Measurements from ENCODE around the gene ATP4B. TPM values are rescaled to one million over a fixed set of nuclear protein-coding genes. Genes with fewer than 3 reads are reported as not detected.

Gene ATP4B
- total RNA-seq, 2 experiments from 2014 or later, result not detected

- H3K9me2 ChIP-seq (ENCODE audit: insufficient read depth, low read length), result no peaks in the 10 kb centered on the region
- H3K27ac ChIP-seq (ENCODE audit: low read depth, low read length, poor library complexity, severe bottlenecking), result no peak overlapping the region
- no peak overlapping the region for H3K4me3 ChIP-seq (ENCODE audit: low read depth, low read length, poor library complexity, severe bottlenecking)
- no peaks in the 10 kb centered on the region for H4K20me1 ChIP-seq (ENCODE audit: insufficient read depth, low read length)
- no peak for DNase-seq (ENCODE audit: low spot score)
- H3K9me3 ChIP-seq (ENCODE audit: low read length), result no peaks in the 10 kb centered on the region
- 0 out of 2 replicates have a peak, but pooled peaks cover 12% of the 10 kb centered on the region for H3K79me2 ChIP-seq (ENCODE audit: insufficient read depth, low read depth, low read length)
- TF ChIP-seq CTCF (conservative IDR thresholded peaks at IDR 0.05; ENCODE audit: low read length) (no peak), EZH2phosphoT487 (IDR thresholded peaks at IDR 0.05; ENCODE audit: borderline replicate concordance, low read depth, low read length) (no peak)
- no peak overlapping the region for H2AFZ ChIP-seq (ENCODE audit: low read length)
- no peak overlapping the region for H3K4me2 ChIP-seq (ENCODE audit: low read length)
- CTCF ChIA-PET (ENCODE audit: unreplicated experiment), result no interaction called here
- POLR2A ChIA-PET, result interaction anchor here (0.6 kb wide), 3 partner anchors 58 to 333 kb away, joined by 3 to 4 read pairs (median 4); no protein-coding TSS in a partner anchor
- H3K36me3 ChIP-seq (ENCODE audit: insufficient read depth, low read length), result peaks cover 61% of the 10 kb centered on the region
- intact Hi-C loops (cut with micrococcal nuclease; ENCODE audit: unreplicated experiment), result no loop called here
- BruUV-seq (replicated peaks), result no TSS peak
- H3K4me1 ChIP-seq (ENCODE audit: insufficient read depth, low read length, poor library complexity, severe bottlenecking), result no peaks in the 10 kb centered on the region
Measured at GRCh38 chr13:113602291-113602988, 55.6 kb downstream of the ATP4B start.

GRCh38 chr13:113601166-113602070, 56.6 kb downstream of the ATP4B start:
- no peak overlapping the region for H3K4me3 ChIP-seq (ENCODE audit: low read depth, low read length, poor library complexity, severe bottlenecking)
- H3K36me3 ChIP-seq (ENCODE audit: insufficient read depth, low read length), result peaks cover 62% of the 10 kb centered on the region
- H3K4me2 ChIP-seq (ENCODE audit: low read length), result no peak overlapping the region
- no peak overlapping the region for H2AFZ ChIP-seq (ENCODE audit: low read length)
- no peak overlapping the region for H3K27ac ChIP-seq (ENCODE audit: low read depth, low read length, poor library complexity, severe bottlenecking)
- POLR2A ChIA-PET, result no interaction called here
- CTCF ChIA-PET (ENCODE audit: unreplicated experiment), result no interaction called here
- no peaks in the 10 kb centered on the region for H3K4me1 ChIP-seq (ENCODE audit: insufficient read depth, low read length, poor library complexity, severe bottlenecking)
- intact Hi-C loops (cut with micrococcal nuclease; ENCODE audit: unreplicated experiment), result no loop called here
- no peak for TF ChIP-seq EZH2phosphoT487 (IDR thresholded peaks at IDR 0.05; ENCODE audit: borderline replicate concordance, low read depth, low read length)
- TF ChIP-seq CTCF (conservative IDR thresholded peaks at IDR 0.05; ENCODE audit: low read length), result no peak
- BruUV-seq (replicated peaks), result no TSS peak
- H4K20me1 ChIP-seq (ENCODE audit: insufficient read depth, low read length), result no peaks in the 10 kb centered on the region
- no peaks in the 10 kb centered on the region for H3K9me2 ChIP-seq (ENCODE audit: insufficient read depth, low read length)
- H3K79me2 ChIP-seq (ENCODE audit: insufficient read depth, low read depth, low read length), result peaks cover 10% of the 10 kb centered on the region; the same call in 1 of the 2 replicates
- no peaks in the 10 kb centered on the region for H3K9me3 ChIP-seq (ENCODE audit: low read length)
- DNase-seq (ENCODE audit: low spot score), result no peak
